Subcutaneous adipose tissue (tissue), 4 donors: ENCODE data around the gene GAK. TPM values are rescaled to one million over a fixed set of nuclear protein-coding genes. Genes with fewer than 3 reads are reported as not detected.

Source experiments
- CTCF ChIP-seq: fragments of 450-650 bp; IDR thresholded peaks from one replicate; pipeline ENCODE4 v1.5.1; 2016; ENCODE audit warnings: low read depth, mild to moderate bottlenecking, control low read depth, antibody characterized with exemption, moderate library complexity
- total RNA-seq, 4 donors: library from RNA; depleted of rRNA; stranded (reverse); fragments of >200 nt; gene quantifications; one replicate each; pipeline ENCODE4 v1.1.0, GENCODE V29; 2016

GAK gene
- total RNA-seq, 4 donors from 2014 or later: 37.3 to 124 (median 58.7) TPM

- TF ChIP-seq CTCF: no peak
Measured at GRCh38 chr4:921830-922331, 10.2 kb downstream of the GAK start.

GRCh38 chr4:917992-918391 lies 14.1 kb downstream of the GAK start:
- TF ChIP-seq CTCF: no peak

GRCh38 chr4:917466-917865 lies 14.7 kb downstream of the GAK start:
- TF ChIP-seq CTCF: no peak

GRCh38 chr4:915595-915994 lies 16.5 kb downstream of the GAK start:
- no peak for TF ChIP-seq CTCF

GRCh38 chr4:915041-915474 lies 17.1 kb downstream of the GAK start:
- TF ChIP-seq CTCF: no peak

GRCh38 chr4:914531-914930 lies 17.6 kb downstream of the GAK start:
- no peak for TF ChIP-seq CTCF

- no peak for TF ChIP-seq CTCF
Measured at GRCh38 chr4:913280-913618, 18.9 kb downstream of the GAK start.
